K562 (cell line): ENCODE results near the gene SZT2. TPM values are rescaled to one million over a fixed set of nuclear protein-coding genes. Genes with fewer than 3 reads are reported as not detected.

Experiments used
- ATAC-seq: fragments of 200-7000 bp; cut with Tn5 transposase; 3 replicates; pipeline ENCODE4 v1.9.1; 2020; ENCODE audit warnings: moderate library complexity
- BruUV-seq: library from RNA; stranded (reverse); fragments of 400-500 nt; replicated peaks from 2 replicates; lab custom pipeline; 2021; lab: Mats Ljungman, UMichigan
- CTCF ChIA-PET: fragments of 300-600 bp; formaldehyde crosslinking; extraction: SDS; loops from one replicate; lab custom pipeline; 2021; ENCODE audit warnings: low intra/inter-chr PET ratio; lab: Yijun Ruan, JAX
- POLR2A ChIA-PET: fragments of 300-600, 350-650 bp; sonication (Branson Sonifier 250); formaldehyde crosslinking; extraction: SDS; loops from one replicate; lab custom pipeline; 2021; ENCODE audit warnings: antibody characterized with exemption, inconsistent platforms; lab: Yijun Ruan, JAX
- DNase-seq, 4 experiments: peaks; one replicate each; pipeline versions ENCODE4 v3.0.0 to v3.0.0-alpha.2; 2011 to 2018; ENCODE audit warnings: low spot score in 3 of 4, mixed read lengths in 3 of 4; ENCODE audit errors: extremely low read depth in 1 of 4
- FAIRE-seq: peaks from 2 replicates; lab custom pipeline; 2011; peaks lifted over from hg19 to GRCh38; lab: Jason Lieb, UNC
- H2AFZ ChIP-seq: 2 replicates; pipeline ENCODE4 v1.6.0; 2011; ENCODE audit warnings: low read depth, low read length, control low read depth, inconsistent platforms
- H3K27ac ChIP-seq: fragments of 200-600 bp; 3 replicates; pipeline ENCODE4 v1.8.0; 2011; ENCODE audit warnings: low read depth, mild to moderate bottlenecking, control low read depth, inconsistent platforms, low read length, moderate library complexity, mixed read lengths; ENCODE audit errors: extremely low read depth
- H3K27me3 ChIP-seq, 2 experiments: fragments of 300-600 bp in 1 of 2; 2 replicates in 1 of 2; 3 replicates in 1 of 2; pipeline versions ENCODE4 v1.6.0 to v1.8.0; 2011; ENCODE audit warnings: inconsistent platforms in 2 of 2, low read length in 2 of 2, mild to moderate bottlenecking in 1 of 2, mixed read lengths in 1 of 2, moderate library complexity in 1 of 2; ENCODE audit not compliant: control insufficient read depth in 2 of 2, insufficient read depth in 2 of 2
- H3K36me3 ChIP-seq: fragments of 300-600 bp; 3 replicates; pipeline ENCODE4 v1.8.0; 2011; ENCODE audit warnings: mild to moderate bottlenecking, low read length, inconsistent platforms; ENCODE audit not compliant: control insufficient read depth, insufficient read depth
- H3K4me1 ChIP-seq, 2 experiments: fragments of 200-600 bp in 1 of 2; replicated peaks in 1 of 2; 2 replicates in 1 of 2; 3 replicates in 1 of 2; pipeline versions ENCODE4 v1.5.1 to v1.8.0; 2011; ENCODE audit warnings: inconsistent platforms in 2 of 2, low read length in 2 of 2, mild to moderate bottlenecking in 1 of 2, mixed read lengths in 1 of 2, moderate library complexity in 1 of 2; ENCODE audit not compliant: control insufficient read depth in 2 of 2, insufficient read depth in 2 of 2
- H3K4me2 ChIP-seq: 2 replicates; pipeline ENCODE4 v1.6.1; 2011; ENCODE audit warnings: low read length, control low read depth, inconsistent platforms, mixed read lengths; ENCODE audit not compliant: insufficient read depth
- H3K4me3 ChIP-seq: fragments of 200-600 bp; sonication (generic), shearing (Covaris generic); 2 replicates; pipeline ENCODE4 v1.5.1; 2016; ENCODE audit warnings: control low read depth, inconsistent platforms
- H3K79me2 ChIP-seq: fragments of 200-600 bp; 3 replicates; pipeline ENCODE4 v1.8.0; 2011; ENCODE audit warnings: low read length, inconsistent platforms; ENCODE audit not compliant: control insufficient read depth, insufficient read depth
- H3K9ac ChIP-seq, 2 experiments: 2 replicates each; pipeline versions ENCODE4 v1.6.0 to v1.6.1; 2011; ENCODE audit warnings: low read depth in 2 of 2, low read length in 2 of 2, control low read depth in 1 of 2, inconsistent platforms in 1 of 2, mild to moderate bottlenecking in 1 of 2, mixed read lengths in 1 of 2; ENCODE audit not compliant: insufficient read depth in 1 of 2
- H3K9me1 ChIP-seq: one replicate; pipeline ENCODE4 v1.6.0; 2011; ENCODE audit warnings: inconsistent platforms, mild to moderate bottlenecking, low read length, moderate library complexity; ENCODE audit not compliant: control insufficient read depth, insufficient read depth
- H3K9me3 ChIP-seq: replicated peaks from 2 replicates; pipeline ENCODE4 v1.5.1; 2011; ENCODE audit warnings: low read depth, low read length, inconsistent platforms; ENCODE audit not compliant: control insufficient read depth, insufficient read depth
- H4K20me1 ChIP-seq: replicated peaks from 2 replicates; pipeline ENCODE4 v1.6.1; 2011; ENCODE audit warnings: low read length, inconsistent platforms, mixed read lengths; ENCODE audit not compliant: control insufficient read depth, insufficient read depth
- FOXM1 ChIP-seq, 2 experiments: fragments of 450-650 bp in 1 of 2; sonication (generic) in 1 of 2; formaldehyde crosslinking in 1 of 2; IDR thresholded peaks; 2 replicates each; pipeline versions ENCODE4 v1.6.1 to v1.9.0; 2017 to 2022; ENCODE audit warnings: low read depth in 2 of 2, mild to moderate bottlenecking in 2 of 2, missing genetic modification reagents in 1 of 2, moderate library complexity in 1 of 2
- HDAC8 ChIP-seq: fragments of 450-650 bp; IDR thresholded peaks from 2 replicates; pipeline ENCODE4 v1.6.1; 2016; ENCODE audit warnings: mild to moderate bottlenecking, missing genetic modification characterization, moderate library complexity, missing compliant biosample characterization
- JUNB ChIP-seq: fragments of 450-650 bp; formaldehyde crosslinking; conservative IDR thresholded peaks from 2 replicates; pipeline ENCODE4 v1.4.0; 2020; ENCODE audit warnings: mild to moderate bottlenecking
- SIN3B ChIP-seq: fragments of 450-650 bp; IDR thresholded peaks from 2 replicates; pipeline ENCODE4 v1.6.1; 2017; ENCODE audit warnings: low read depth, mild to moderate bottlenecking, moderate library complexity
- SPI1 ChIP-seq: IDR thresholded peaks from 2 replicates; pipeline ENCODE4 v1.6.1; 2011; ENCODE audit warnings: low read depth, low read length, control low read depth, borderline replicate concordance
- ZNF197 ChIP-seq: fragments of 200-800 bp; sonication (Bioruptor generic); IDR thresholded peaks from 2 replicates; pipeline ENCODE4 v1.6.1; 2016; ENCODE audit warnings: low read depth, missing genetic modification characterization, missing compliant biosample characterization
- ZSCAN32 ChIP-seq: fragments of 450-650 bp; formaldehyde crosslinking; IDR thresholded peaks from 2 replicates; pipeline ENCODE4 v1.4.0; 2020; ENCODE audit warnings: mild to moderate bottlenecking, moderate library complexity
- WGBS: fragments of 100-300 bp; shearing (Covaris generic); methylation state at CpG from one replicate; pipeline ENCODE4 v1.1.6; 2016; ENCODE audit warnings: low coverage, mixed read lengths; ENCODE audit not compliant: insufficient coverage; ENCODE audit errors: missing lambda C conversion rate; 5-methylcytosine and 5-hydroxymethylcytosine counted together
- in situ Hi-C: fragments of 300-500 bp; cut with MboI; formaldehyde crosslinking; loops from 4 replicates; pipeline ENCODE4 v1.15.0; 2018; ENCODE audit warnings: inconsistent platforms, mixed read lengths
- intact Hi-C: fragments of 100-400 bp; cut with micrococcal nuclease; formaldehyde crosslinking; loops from 2 replicates; pipeline ENCODE4 v1.14.2; 2022
- polyA plus RNA-seq, 8 experiments: library from polyadenylated mRNA; depleted of rRNA in 4 of 8; stranded (reverse) in 5 of 8; unstranded in 3 of 8; fragments of >200 nt; fragmentation: Nextera tagmentation in 2 of 8; fragmentation: Illumina TruSeq in 1 of 8; extraction: Ambion mirVana in 2 of 8; extraction: Trizol in 1 of 8; gene quantifications; 2 replicates each; pipeline versions ENCODE4 v1.2.1 to v1.2.3, GENCODE V29; 2011 to 2014; ENCODE audit warnings: inconsistent platforms in 1 of 8, missing spikeins in 1 of 8
- total RNA-seq, 7 experiments: library from RNA; depleted of rRNA in 6 of 7; stranded (reverse); fragments of >200 nt in 6 of 7; fragmentation: Illumina TruSeq in 2 of 7; extraction: Trizol in 2 of 7; gene quantifications; 2 replicates each; pipeline versions ENCODE4 v1.2.1 to v1.2.3, GENCODE V29; 2011 to 2021; ENCODE audit warnings: low replicate concordance in 1 of 7
- TF ChIP-seq, protein P1 (sequence below): fragments of 250-450 bp; sonication (Bioruptor Pico); IDR thresholded peaks from 2 replicates; pipeline ENCODE4 v1.4.0; 2020
- TF ChIP-seq, protein P2 (sequence below): fragments of 200-800 bp; sonication (Bioruptor generic); IDR thresholded peaks from 2 replicates; pipeline ENCODE4 v1.6.1; 2016; ENCODE audit warnings: missing genetic modification characterization, missing compliant biosample characterization

Gene SZT2
- total and polyA plus RNA-seq, 9 of the 15 experiments (the other 6 are each of a cell fraction or from before 2014, with no cell fraction given), result 0.88 to 31.0 (median 12.8) TPM

DNA sequence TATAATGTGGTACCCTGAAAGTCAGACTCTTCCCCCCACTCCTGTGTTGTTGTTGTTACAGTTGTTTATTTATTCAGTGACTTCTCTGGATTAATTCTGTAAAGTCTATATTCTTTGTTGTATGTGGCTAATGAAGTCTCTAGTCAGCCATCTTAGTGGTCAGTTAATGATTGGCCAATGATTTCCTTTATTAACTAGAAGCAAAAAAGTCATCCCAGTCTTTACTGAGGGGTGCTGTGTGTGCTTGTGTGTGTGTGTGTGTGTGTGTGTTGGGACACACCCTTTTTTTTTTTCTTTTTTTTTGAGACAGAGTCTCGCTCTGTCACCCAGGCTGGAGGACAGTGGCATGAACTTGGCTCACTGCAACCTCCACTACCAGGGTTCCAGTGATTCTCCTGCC, 101.4 kb downstream of the SZT2 start (continued):
- TF ChIP-seq, protein P1, sequence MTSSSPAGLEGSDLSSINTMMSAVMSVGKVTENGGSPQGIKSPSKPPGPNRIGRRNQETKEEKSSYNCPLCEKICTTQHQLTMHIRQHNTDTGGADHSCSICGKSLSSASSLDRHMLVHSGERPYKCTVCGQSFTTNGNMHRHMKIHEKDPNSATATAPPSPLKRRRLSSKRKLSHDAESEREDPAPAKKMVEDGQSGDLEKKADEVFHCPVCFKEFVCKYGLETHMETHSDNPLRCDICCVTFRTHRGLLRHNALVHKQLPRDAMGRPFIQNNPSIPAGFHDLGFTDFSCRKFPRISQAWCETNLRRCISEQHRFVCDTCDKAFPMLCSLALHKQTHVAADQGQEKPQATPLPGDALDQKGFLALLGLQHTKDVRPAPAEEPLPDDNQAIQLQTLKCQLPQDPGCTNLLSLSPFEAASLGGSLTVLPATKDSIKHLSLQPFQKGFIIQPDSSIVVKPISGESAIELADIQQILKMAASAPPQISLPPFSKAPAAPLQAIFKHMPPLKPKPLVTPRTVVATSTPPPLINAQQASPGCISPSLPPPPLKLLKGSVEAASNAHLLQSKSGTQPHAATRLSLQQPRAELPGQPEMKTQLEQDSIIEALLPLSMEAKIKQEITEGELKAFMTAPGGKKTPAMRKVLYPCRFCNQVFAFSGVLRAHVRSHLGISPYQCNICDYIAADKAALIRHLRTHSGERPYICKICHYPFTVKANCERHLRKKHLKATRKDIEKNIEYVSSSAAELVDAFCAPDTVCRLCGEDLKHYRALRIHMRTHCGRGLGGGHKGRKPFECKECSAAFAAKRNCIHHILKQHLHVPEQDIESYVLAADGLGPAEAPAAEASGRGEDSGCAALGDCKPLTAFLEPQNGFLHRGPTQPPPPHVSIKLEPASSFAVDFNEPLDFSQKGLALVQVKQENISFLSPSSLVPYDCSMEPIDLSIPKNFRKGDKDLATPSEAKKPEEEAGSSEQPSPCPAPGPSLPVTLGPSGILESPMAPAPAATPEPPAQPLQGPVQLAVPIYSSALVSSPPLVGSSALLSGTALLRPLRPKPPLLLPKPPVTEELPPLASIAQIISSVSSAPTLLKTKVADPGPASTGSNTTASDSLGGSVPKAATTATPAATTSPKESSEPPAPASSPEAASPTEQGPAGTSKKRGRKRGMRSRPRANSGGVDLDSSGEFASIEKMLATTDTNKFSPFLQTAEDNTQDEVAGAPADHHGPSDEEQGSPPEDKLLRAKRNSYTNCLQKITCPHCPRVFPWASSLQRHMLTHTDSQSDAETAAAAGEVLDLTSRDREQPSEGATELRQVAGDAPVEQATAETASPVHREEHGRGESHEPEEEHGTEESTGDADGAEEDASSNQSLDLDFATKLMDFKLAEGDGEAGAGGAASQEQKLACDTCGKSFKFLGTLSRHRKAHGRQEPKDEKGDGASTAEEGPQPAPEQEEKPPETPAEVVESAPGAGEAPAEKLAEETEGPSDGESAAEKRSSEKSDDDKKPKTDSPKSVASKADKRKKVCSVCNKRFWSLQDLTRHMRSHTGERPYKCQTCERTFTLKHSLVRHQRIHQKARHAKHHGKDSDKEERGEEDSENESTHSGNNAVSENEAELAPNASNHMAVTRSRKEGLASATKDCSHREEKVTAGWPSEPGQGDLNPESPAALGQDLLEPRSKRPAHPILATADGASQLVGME (CRISPR knock-in tag), result no peak
- TF ChIP-seq ZNF197 (CRISPR knock-in tag) (no peak), HDAC8 (tag) (no peak)
- TF ChIP-seq, all 486 proteins: peak for 0

GRCh38 chr1:43492826-43493225, 103.1 kb downstream of the SZT2 start:
- WGBS, result 0% methylated on average over 2 of the region's 2 CpGs
- intact Hi-C loops (no loop called here), in situ Hi-C loops (no loop called here)
- peaks cover 0 to 13% of the 10 kb centered on the region in 2 experiments; a peak in 1 of 5 replicates for H3K27me3 ChIP-seq
- H3K9ac ChIP-seq, result no peak overlapping the region
- H4K20me1 ChIP-seq, result no peaks in the 10 kb centered on the region
- peaks cover 5% of the 10 kb centered on the region for H3K9me3 ChIP-seq
- ChIA-PET CTCF (no interaction called here), POLR2A (no interaction called here)
- H3K4me2 ChIP-seq, result no peak overlapping the region
- H3K79me2 ChIP-seq, result no peaks in the 10 kb centered on the region
- no peak overlapping the region for H2AFZ ChIP-seq
- FAIRE-seq, result no peak
- H3K36me3 ChIP-seq, result no peaks in the 10 kb centered on the region
- no peak overlapping the region for H3K4me3 ChIP-seq
- H3K4me1 ChIP-seq, result peaks cover 0 to 4% of the 10 kb centered on the region in 2 experiments; a peak in 1 of 5 replicates
- BruUV-seq, result no TSS peak
- H3K27ac ChIP-seq, result no peak overlapping the region
- no peak for ATAC-seq
- no peaks in the 10 kb centered on the region for H3K9me1 ChIP-seq
- DNase-seq, result no peak
- no peak for TF ChIP-seq JUNB (CRISPR knock-in tag)
- no peak for TF ChIP-seq ZSCAN32 (CRISPR knock-in tag)
- no peak for TF ChIP-seq FOXM1 (IDR thresholded peaks at IDR 0.05; ENCODE audit: low read depth)
- TF ChIP-seq FOXM1 (CRISPR knock-in tag; IDR thresholded peaks at IDR 0.05; ENCODE audit: low read depth), result no peak
- TF ChIP-seq, protein P2, sequence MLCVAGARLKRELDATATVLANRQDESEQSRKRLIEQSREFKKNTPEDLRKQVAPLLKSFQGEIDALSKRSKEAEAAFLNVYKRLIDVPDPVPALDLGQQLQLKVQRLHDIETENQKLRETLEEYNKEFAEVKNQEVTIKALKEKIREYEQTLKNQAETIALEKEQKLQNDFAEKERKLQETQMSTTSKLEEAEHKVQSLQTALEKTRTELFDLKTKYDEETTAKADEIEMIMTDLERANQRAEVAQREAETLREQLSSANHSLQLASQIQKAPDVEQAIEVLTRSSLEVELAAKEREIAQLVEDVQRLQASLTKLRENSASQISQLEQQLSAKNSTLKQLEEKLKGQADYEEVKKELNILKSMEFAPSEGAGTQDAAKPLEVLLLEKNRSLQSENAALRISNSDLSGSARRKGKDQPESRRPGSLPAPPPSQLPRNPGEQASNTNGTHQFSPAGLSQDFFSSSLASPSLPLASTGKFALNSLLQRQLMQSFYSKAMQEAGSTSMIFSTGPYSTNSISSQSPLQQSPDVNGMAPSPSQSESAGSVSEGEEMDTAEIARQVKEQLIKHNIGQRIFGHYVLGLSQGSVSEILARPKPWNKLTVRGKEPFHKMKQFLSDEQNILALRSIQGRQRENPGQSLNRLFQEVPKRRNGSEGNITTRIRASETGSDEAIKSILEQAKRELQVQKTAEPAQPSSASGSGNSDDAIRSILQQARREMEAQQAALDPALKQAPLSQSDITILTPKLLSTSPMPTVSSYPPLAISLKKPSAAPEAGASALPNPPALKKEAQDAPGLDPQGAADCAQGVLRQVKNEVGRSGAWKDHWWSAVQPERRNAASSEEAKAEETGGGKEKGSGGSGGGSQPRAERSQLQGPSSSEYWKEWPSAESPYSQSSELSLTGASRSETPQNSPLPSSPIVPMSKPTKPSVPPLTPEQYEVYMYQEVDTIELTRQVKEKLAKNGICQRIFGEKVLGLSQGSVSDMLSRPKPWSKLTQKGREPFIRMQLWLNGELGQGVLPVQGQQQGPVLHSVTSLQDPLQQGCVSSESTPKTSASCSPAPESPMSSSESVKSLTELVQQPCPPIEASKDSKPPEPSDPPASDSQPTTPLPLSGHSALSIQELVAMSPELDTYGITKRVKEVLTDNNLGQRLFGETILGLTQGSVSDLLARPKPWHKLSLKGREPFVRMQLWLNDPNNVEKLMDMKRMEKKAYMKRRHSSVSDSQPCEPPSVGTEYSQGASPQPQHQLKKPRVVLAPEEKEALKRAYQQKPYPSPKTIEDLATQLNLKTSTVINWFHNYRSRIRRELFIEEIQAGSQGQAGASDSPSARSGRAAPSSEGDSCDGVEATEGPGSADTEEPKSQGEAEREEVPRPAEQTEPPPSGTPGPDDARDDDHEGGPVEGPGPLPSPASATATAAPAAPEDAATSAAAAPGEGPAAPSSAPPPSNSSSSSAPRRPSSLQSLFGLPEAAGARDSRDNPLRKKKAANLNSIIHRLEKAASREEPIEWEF (CRISPR knock-in tag), result no peak
- no peak for TF ChIP-seq SIN3B
- no peak for TF ChIP-seq SPI1
